LNCaP clone FGC (cell line): ENCODE data around the gene DYNLT1.
"Not testable (repeated sequence)": the region's sequence is repeated elsewhere in the genome, so short reads cannot be mapped to it uniquely, and the experiment has no call there.

Experiments used
- DNase-seq: peaks from one replicate; pipeline ENCODE4 v3.0.0-alpha.2; 2011; ENCODE audit warnings: low read depth
- H3K4me3 ChIP-seq: 2 replicates; pipeline ENCODE4 v1.5.1; 2011; ENCODE audit warnings: mild to moderate bottlenecking, low read depth, low read length, control low read depth
- CTCF ChIP-seq: IDR thresholded peaks from 2 replicates; pipeline ENCODE4 v1.5.1; 2012; ENCODE audit warnings: mild to moderate bottlenecking; ENCODE audit not compliant: control insufficient read depth, insufficient read depth; ENCODE audit errors: extremely low read depth

Gene DYNLT1

DNA sequence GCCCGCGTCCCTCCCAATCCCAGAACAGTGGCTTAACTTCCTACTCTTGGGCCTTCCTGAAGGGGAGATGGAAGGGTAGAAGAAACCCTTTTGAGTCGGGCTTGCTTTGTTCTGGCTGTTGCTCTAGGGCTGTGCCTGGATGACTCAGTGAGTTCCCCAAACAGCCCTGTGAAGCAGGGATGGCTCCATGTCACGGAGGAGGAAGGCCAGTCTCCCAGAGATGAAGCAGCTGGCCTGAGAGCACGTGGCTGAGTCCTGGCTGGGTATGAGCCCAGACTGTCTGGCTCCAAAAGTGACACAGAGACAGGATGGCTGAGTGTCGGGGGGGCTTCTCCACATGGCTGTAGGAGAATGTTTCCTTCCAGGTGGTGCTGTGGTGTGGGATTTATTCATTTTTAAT lies 10.0 kb upstream of the DYNLT1 start:
- TF ChIP-seq CTCF = no peak
- no peak for DNase-seq
- H3K4me3 ChIP-seq = no peak overlapping the region

DNA sequence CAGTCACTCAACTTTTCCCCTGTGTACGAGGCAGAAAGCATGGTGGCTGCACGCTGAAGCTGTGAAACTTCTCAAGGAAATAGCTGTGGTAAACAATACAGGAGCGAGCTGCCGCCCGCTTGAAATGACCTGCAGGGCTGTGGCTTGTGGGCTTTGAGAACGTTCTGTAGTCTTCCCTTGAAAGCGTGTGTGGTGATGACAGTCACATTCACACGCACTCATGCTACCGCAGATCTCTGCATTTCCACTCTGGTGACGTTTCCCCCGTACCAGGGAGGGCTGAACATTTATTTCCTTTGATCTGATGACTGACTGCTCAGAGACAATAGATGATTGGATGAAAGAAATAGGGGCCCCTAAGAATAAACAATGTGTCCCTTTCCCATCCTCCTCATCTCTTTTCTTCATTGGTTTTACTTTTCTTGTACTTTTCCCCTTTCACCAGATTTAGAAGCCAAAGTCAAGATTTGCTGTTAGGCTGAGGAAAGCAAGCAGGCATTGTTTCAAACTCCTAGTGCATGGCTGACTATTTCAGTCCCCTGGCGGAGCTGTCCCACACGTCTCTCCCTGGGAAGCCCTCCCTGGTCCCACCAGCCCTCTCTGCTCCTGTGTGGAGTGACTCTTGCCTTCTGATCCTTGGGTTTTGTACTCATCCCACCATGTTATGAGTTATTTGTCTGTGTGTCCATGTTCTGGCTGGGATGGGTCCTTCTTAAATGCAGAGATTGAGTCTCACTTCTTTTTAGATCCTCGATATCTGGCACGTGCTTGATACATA lies 9.2 kb upstream of the DYNLT1 start:
- H3K4me3 ChIP-seq = no peak overlapping the region
- TF ChIP-seq CTCF = no peak
- DNase-seq = no peak

GRCh38 chr6:158651981-158652737 lies 7.6 kb upstream of the DYNLT1 start:
- not testable (repeated sequence) for DNase-seq, H3K4me3 ChIP-seq

GRCh38 chr6:158649289-158650143 lies 5.0 kb upstream of the DYNLT1 start, which contains the start of gene SYTL3:
TSS of gene SYTL3 (plus strand) at chr6:158650054. CDS start at chr6:158663269, 13,215 bp downstream.
- no peak for DNase-seq
- H3K4me3 ChIP-seq = no peak within 1 kb of the TSS
- no peak for TF ChIP-seq CTCF

GRCh38 chr6:158648682-158649131 lies 4.2 kb upstream of the DYNLT1 start:
- DNase-seq = no peak
- TF ChIP-seq CTCF = no peak
- no peak overlapping the region for H3K4me3 ChIP-seq

DNA sequence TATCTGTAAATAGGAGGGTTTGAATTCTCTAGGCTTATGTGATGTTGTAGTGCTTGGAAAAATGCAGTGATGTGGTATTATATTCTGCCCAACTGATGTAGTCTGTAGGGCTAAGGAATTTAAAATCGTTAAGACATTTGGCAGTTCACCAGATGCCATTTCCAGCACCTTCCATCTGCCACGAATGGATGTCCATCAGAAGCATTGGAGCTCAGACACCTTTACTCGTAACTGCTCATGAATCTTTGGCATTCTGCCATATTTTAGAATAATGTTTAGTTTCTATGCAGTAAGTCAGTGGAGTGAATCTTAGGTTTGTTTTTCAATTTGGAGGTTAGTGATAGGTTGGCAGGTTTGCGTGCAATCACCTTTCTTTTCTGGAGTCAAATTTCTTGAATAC lies 3.0 kb upstream of the DYNLT1 start:
- no peak for TF ChIP-seq CTCF
- DNase-seq = no peak
- H3K4me3 ChIP-seq = no peak overlapping the region
